Type B pancreatic cell (in vitro differentiated cells): Measurements from ENCODE around the gene SPOP. TPM values are rescaled to one million over a fixed set of nuclear protein-coding genes. Genes with fewer than 3 reads are reported as not detected.

ENCODE experiments used
- DNase-seq: peaks from one replicate; pipeline ENCODE4 v3.0.0; 2021; ENCODE audit warnings: mixed read lengths; ENCODE audit not compliant: unreplicated experiment; ENCODE audit errors: extremely low spot score
- H3K27ac Mint-ChIP-seq: 2 replicates; pipeline ENCODE4 v1.8.0; 2021; ENCODE audit warnings: mild to moderate bottlenecking, mixed read lengths
- H3K27me3 Mint-ChIP-seq: 2 replicates; pipeline ENCODE4 v1.8.0; 2021; ENCODE audit warnings: mixed read lengths
- H3K36me3 Mint-ChIP-seq: 2 replicates; pipeline ENCODE4 v1.8.0; 2021; ENCODE audit warnings: mixed read lengths
- H3K4me1 Mint-ChIP-seq: one replicate; pipeline ENCODE4 v1.8.0; 2021; ENCODE audit warnings: mixed read lengths; ENCODE audit not compliant: unreplicated experiment
- H3K4me3 Mint-ChIP-seq: 2 replicates; pipeline ENCODE4 v1.8.0; 2021; ENCODE audit warnings: mild to moderate bottlenecking, mixed read lengths
- H3K9me3 Mint-ChIP-seq: 2 replicates; pipeline ENCODE4 v1.8.0; 2021; ENCODE audit warnings: mixed read lengths
- total RNA-seq: library from RNA; stranded (reverse); gene quantifications from 2 replicates; pipeline ENCODE4 v1.2.1, GENCODE V29; 2021; ENCODE audit warnings: low replicate concordance
- TF ChIP-seq, protein P1 (sequence below): fragments of 200-600 bp; sonication (generic); conservative IDR thresholded peaks from 2 replicates; pipeline ENCODE4 v1.5.0; 2021; ENCODE audit warnings: antibody characterized with exemption, mild to moderate bottlenecking

The SPOP gene
- total RNA-seq, 1 donor from 2014 or later = 67.7 TPM

DNA sequence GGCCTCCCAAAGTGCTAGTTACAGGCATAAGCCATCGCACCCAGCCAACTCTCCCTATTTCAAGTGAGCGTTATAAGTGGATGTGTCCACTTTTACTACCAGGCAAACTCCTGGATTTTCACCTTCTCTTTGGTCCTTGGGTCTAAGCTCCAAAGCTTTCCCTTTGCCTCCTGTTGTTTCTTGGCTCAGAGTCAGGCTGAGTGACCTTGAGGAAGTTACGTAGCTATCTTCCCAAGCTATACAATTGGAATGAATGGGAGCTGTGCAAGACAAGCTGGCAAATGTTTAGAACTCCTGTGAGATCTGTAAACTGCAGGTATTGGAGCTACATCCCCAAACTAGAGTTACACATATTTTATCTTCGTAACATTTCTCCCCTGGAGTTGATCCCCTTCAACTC, 81.9 kb downstream of the SPOP start:
- Mint-ChIP-seq H3K4me1 (peaks cover 8% of the 10 kb centered on the region), H3K36me3 (peaks cover 37% of the 10 kb centered on the region), H3K27ac (no peak overlapping the region), H3K9me3 (no peaks in the 10 kb centered on the region), H3K27me3 (no peaks in the 10 kb centered on the region), H3K4me3 (no peak overlapping the region)
- no peak for DNase-seq
- TF ChIP-seq, protein P1, sequence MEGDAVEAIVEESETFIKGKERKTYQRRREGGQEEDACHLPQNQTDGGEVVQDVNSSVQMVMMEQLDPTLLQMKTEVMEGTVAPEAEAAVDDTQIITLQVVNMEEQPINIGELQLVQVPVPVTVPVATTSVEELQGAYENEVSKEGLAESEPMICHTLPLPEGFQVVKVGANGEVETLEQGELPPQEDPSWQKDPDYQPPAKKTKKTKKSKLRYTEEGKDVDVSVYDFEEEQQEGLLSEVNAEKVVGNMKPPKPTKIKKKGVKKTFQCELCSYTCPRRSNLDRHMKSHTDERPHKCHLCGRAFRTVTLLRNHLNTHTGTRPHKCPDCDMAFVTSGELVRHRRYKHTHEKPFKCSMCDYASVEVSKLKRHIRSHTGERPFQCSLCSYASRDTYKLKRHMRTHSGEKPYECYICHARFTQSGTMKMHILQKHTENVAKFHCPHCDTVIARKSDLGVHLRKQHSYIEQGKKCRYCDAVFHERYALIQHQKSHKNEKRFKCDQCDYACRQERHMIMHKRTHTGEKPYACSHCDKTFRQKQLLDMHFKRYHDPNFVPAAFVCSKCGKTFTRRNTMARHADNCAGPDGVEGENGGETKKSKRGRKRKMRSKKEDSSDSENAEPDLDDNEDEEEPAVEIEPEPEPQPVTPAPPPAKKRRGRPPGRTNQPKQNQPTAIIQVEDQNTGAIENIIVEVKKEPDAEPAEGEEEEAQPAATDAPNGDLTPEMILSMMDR = no peak

DNA sequence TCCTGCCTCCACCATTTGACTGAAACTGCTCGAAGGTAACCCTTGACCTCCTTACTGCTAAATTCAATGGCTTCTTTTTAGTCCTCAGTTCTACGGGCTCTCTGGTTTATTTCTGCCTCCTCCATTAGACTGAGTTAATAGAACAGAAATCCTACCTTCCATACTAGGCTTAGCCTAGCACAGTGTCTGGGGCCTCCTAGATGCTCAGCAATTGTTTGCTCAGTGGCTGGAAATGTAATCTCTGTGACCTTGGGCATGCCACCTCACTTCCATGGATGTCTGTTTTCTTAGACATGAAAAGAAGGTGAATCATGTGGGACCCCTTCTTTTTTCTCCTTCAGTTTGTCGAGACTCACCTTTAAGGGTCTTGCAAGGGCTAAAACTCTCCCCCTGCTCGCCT, 82.6 kb downstream of the SPOP start:
- Mint-ChIP-seq H3K4me1 (peaks cover 8% of the 10 kb centered on the region), H3K27ac (no peak overlapping the region), H3K36me3 (peaks cover 37% of the 10 kb centered on the region), H3K4me3 (no peak overlapping the region), H3K9me3 (no peaks in the 10 kb centered on the region), H3K27me3 (no peaks in the 10 kb centered on the region)
- no peak for DNase-seq
- TF ChIP-seq, protein P1 = no peak

DNA sequence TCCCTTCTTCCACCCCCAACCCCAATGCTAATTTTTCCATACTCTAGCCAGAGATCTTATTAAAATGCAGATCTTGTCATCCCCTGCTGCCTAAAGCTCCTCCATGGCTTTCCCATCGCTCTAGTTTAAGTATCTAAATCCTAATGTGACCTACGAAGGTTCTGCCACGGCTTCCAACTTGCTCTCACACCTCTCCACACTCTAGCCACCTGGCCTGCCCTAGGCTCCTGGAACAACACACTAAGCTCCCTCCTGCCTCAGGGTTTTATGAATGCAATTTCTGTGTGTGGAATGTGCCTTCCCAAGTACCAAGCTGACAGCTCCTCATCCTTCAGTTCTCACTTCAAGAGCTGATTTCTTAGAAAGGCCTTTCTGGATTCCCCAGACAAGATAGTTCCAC, 85.6 kb downstream of the SPOP start:
- Mint-ChIP-seq H3K36me3 (peaks cover 16% of the 10 kb centered on the region), H3K4me3 (no peak overlapping the region), H3K27ac (no peak overlapping the region), H3K9me3 (no peaks in the 10 kb centered on the region), H3K27me3 (no peaks in the 10 kb centered on the region), H3K4me1 (peaks cover 8% of the 10 kb centered on the region)
- DNase-seq = no peak
- TF ChIP-seq, protein P1 = no peak

DNA sequence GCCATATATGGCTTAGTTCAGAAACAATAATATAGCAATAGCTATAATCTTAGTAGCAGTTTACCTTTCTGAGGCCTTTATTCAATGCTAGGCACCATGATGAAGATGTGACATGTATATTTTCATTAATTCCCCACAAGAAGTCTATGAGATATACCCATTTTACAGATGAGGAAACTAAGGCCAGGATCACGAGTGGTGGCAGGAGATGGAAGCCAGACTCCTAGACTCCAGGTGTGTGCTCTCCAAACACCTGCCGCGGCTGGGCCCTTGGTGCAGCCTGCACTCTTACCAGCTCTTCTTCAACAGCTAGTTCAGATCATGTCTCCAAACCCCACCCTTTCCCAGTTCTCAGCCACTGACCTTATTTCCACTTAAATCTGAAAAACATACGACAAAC, 87.0 kb downstream of the SPOP start:
- Mint-ChIP-seq H3K27ac (no peak overlapping the region), H3K27me3 (no peaks in the 10 kb centered on the region), H3K9me3 (no peaks in the 10 kb centered on the region), H3K4me1 (peaks cover 4% of the 10 kb centered on the region), H3K36me3 (peaks cover 8% of the 10 kb centered on the region), H3K4me3 (no peak overlapping the region)
- TF ChIP-seq, protein P1 = no peak
- DNase-seq = no peak

DNA sequence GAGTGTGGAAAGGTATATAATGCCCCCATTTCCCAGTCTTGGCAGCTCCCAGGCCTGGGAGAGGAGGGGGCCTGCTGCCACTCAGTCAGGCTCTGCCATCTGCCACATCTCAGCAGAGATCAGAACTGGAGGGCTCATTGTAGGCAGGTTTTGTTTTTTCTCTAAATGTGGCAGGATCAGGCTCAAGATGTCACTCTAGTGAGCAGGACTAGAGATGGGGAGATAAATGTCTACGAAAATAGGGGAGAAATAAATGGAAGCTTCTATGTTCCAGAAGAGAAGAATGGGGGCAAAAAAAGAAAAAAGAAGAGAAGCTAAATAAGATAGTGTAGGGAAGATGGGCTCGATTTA, 88.3 kb downstream of the SPOP start:
- Mint-ChIP-seq H3K4me1 (peaks cover 4% of the 10 kb centered on the region), H3K36me3 (peaks cover 8% of the 10 kb centered on the region), H3K9me3 (no peaks in the 10 kb centered on the region), H3K4me3 (no peak overlapping the region), H3K27me3 (no peaks in the 10 kb centered on the region), H3K27ac (no peak overlapping the region)
- TF ChIP-seq, protein P1 = no peak
- no peak for DNase-seq
